ENCODE data around the gene F11. TPM values are rescaled to one million over a fixed set of nuclear protein-coding genes. Genes with fewer than 3 reads are reported as not detected.
"Not testable (repeated sequence)": the region's sequence is repeated elsewhere in the genome, so short reads cannot be mapped to it uniquely, and the experiment has no call there.

Gene F11
- total RNA-seq, 4 donors from 2014 or later, result not detected

DNA sequence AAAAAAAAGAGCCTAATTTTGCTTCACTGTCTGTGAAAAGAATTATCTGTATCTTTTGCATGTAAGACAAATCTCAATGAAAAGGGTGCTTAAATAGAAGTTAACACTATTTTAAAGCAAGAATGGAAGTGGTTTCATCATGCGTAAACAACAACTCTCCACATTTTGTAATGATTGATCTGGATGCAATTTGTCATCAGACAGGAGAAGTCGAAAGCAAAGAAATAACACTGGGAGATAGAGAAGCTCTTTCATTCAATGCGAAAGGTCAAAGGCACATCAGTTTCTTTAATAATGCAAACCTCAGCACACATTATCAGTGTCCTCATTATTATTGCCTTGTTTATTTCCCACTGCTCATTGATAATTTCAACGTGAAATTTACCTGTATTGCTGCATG is 29.9 kb upstream of the F11 start:
- no peaks in the 10 kb centered on the region for H3K9me3 ChIP-seq
- intact Hi-C loops (cut with DNase I), result no loop called here
- no peaks in the 10 kb centered on the region for H3K27me3 ChIP-seq
- H3K4me3 ChIP-seq (replicated peaks in 1 of 3), result no peak overlapping the region
- WGBS, 2 donors, result 95 to 96% methylated on average over 4 of the region's 4 CpGs
- TF ChIP-seq, protein P1, sequence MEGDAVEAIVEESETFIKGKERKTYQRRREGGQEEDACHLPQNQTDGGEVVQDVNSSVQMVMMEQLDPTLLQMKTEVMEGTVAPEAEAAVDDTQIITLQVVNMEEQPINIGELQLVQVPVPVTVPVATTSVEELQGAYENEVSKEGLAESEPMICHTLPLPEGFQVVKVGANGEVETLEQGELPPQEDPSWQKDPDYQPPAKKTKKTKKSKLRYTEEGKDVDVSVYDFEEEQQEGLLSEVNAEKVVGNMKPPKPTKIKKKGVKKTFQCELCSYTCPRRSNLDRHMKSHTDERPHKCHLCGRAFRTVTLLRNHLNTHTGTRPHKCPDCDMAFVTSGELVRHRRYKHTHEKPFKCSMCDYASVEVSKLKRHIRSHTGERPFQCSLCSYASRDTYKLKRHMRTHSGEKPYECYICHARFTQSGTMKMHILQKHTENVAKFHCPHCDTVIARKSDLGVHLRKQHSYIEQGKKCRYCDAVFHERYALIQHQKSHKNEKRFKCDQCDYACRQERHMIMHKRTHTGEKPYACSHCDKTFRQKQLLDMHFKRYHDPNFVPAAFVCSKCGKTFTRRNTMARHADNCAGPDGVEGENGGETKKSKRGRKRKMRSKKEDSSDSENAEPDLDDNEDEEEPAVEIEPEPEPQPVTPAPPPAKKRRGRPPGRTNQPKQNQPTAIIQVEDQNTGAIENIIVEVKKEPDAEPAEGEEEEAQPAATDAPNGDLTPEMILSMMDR (IDR thresholded peaks at IDR 0.05), result no peak
- no peak for TF ChIP-seq POLR2A (IDR thresholded peaks at IDR 0.05)
- no peaks in the 10 kb centered on the region for H3K4me1 ChIP-seq
- H3K27ac ChIP-seq, result no peak overlapping the region
- no peaks in the 10 kb centered on the region for H3K36me3 ChIP-seq
- no peak for DNase-seq

DNA sequence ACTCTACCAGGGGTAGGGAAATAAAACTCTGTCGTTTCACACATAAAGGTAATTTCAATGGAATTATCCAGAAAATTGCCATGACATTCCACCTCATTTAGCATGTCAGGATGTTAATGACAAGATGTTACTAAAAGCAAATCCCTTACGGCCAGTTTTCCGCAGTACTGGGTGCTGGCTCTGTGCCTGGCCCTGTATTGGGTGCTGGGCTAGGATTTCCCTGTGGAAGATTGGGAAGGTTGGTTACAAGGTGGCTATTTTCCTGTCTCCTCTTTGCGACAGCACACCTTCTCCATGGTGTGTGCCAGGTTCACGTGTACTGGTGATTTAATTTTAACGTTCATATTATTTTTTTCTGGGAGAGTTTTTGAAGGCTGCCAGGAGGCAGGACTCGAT is 25.5 kb upstream of the F11 start:
- intact Hi-C loops (cut with DNase I), result no loop called here
- TF ChIP-seq, protein P1 (IDR thresholded peaks at IDR 0.05), result no peak
- 88 to 93% methylated on average over 7 of the region's 7 CpGs for WGBS, 2 donors
- no peak overlapping the region for H3K4me3 ChIP-seq (replicated peaks in 1 of 3)
- no peaks in the 10 kb centered on the region for H3K36me3 ChIP-seq
- DNase-seq, result no peak
- no peak overlapping the region for H3K27ac ChIP-seq
- H3K9me3 ChIP-seq, result no peaks in the 10 kb centered on the region
- H3K4me1 ChIP-seq, result no peaks in the 10 kb centered on the region
- no peaks in the 10 kb centered on the region for H3K27me3 ChIP-seq

DNA sequence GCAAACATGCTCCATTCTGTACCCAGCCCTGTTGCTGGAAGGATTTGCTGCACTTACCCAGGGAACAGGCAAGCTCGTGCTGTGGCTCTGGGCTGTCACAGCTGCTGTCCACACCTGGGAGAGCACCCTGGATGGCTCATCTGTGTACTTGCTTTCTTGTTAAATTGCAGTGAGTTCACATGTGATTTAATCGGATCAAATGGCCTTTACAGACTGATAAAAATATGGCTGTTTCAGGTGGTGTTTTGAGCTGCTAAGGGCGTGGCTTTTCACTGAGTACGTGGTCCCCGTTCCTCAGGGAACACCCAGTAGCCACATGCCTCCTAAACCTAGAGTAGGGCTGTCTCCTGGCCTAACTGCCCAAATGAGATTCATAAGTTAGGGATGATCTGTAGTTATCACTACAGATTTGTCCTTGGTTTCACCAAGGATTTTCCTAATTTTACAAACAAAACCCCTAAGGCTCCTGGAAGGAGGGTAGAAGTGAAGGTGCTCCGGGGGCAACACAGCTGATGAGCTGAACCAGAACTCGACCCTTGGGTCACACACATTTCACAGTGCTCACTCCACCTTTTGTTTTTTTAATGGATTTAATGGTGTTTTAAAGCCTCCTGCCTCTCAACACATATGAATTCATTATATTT is 25.0 kb upstream of the F11 start:
- Histone ChIP-seq H3K4me1 (no peaks in the 10 kb centered on the region), H3K9me3 (no peaks in the 10 kb centered on the region), H3K27ac (no peak overlapping the region), H3K27me3 (no peaks in the 10 kb centered on the region), H3K4me3 (replicated peaks in 1 of 3) (no peak overlapping the region), H3K36me3 (no peaks in the 10 kb centered on the region)
- intact Hi-C loops (cut with DNase I), result no loop called here
- DNase-seq, result no peak
- 80 to 86% methylated on average over 7 of the region's 7 CpGs for WGBS, 2 donors
- TF ChIP-seq POLR2A (IDR thresholded peaks at IDR 0.05), result no peak
- TF ChIP-seq, protein P1 (IDR thresholded peaks at IDR 0.05), result no peak

- no peak for DNase-seq
- H3K36me3 ChIP-seq, result no peaks in the 10 kb centered on the region
- TF ChIP-seq, protein P1 (IDR thresholded peaks at IDR 0.05), result no peak
- no peaks in the 10 kb centered on the region for H3K4me1 ChIP-seq
- no peak overlapping the region for H3K27ac ChIP-seq
- H3K27me3 ChIP-seq, result no peaks in the 10 kb centered on the region
- intact Hi-C loops (cut with DNase I), result no loop called here
- WGBS, 2 donors, result 90 to 91% methylated on average over 4 of the region's 4 CpGs
- H3K4me3 ChIP-seq (replicated peaks in 1 of 3), result no peak overlapping the region
- no peaks in the 10 kb centered on the region for H3K9me3 ChIP-seq
Measured at GRCh38 chr4:186241616-186242015, 24.4 kb upstream of the F11 start.

DNA sequence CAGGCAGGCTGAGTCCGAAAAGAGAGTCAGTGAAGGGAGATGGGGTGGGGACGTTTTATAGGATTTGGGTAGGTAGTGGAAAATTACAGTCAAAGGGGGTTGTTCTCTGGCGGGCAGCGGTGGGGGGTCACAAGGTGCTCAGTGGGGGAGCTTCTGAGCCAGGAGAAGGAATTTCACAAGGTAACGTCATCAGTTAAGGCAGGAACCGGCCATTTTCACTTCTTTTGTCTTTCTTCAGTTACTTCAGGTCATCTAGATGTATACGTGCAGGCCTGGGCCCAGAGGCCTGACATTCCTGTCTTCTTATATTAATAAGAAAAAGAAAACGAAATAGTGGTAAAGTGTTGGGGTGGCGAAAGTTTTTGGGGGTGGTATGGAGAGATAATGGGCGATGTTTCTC is 24.0 kb upstream of the F11 start:
- not testable (repeated sequence) for H3K9me3 ChIP-seq, H3K4me1 ChIP-seq
- 72 to 89% methylated on average over 10 of the region's 10 CpGs for WGBS, 2 donors

DNA sequence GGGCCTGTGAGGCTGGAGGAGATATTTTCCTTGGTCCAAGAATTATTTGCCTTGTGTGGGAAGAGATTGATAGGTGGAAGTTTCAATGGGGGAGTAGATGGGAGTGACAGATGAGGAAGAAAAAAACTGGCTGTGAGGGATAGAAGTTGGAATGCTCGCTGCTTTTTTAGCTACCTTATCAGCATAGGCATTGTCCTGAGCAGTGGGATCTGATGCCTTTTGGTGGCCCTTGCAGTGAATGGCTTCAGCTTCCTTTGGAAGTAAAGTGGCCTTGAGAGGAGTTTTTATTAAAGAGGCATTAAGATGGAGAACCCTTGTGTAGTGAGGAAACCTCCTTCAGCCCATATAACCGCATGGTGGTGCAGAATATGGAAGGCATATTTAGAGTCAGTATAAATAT is 22.7 kb upstream of the F11 start:
- no peaks in the 10 kb centered on the region for H3K36me3 ChIP-seq
- intact Hi-C loops (cut with DNase I), result no loop called here
- WGBS, 2 donors, result 68 to 80% methylated on average over 2 of the region's 2 CpGs
- H3K27me3 ChIP-seq, result no peaks in the 10 kb centered on the region
- no peak for DNase-seq
- no peak overlapping the region for H3K27ac ChIP-seq
- H3K9me3 ChIP-seq, result no peaks in the 10 kb centered on the region
- no peak for TF ChIP-seq POLR2A (IDR thresholded peaks at IDR 0.05)
- TF ChIP-seq, protein P1 (IDR thresholded peaks at IDR 0.05), result no peak
- no peak overlapping the region for H3K4me3 ChIP-seq (replicated peaks in 1 of 3)
- no peaks in the 10 kb centered on the region for H3K4me1 ChIP-seq

More for the DNA sequence above, 24.0 kb upstream of the F11 start:
- H3K27me3 ChIP-seq; H3K27ac ChIP-seq; DNase-seq; H3K4me3 ChIP-seq (replicated peaks in 1 of 3); intact Hi-C loops (cut with DNase I); H3K36me3 ChIP-seq: not testable (repeated sequence)
